GM13976 (cell line): Measurements from ENCODE around the gene CSMD2.

Experiments used
- DNase-seq: peaks from one replicate; pipeline ENCODE4 v3.0.0; 2012; ENCODE audit warnings: low spot score
- in situ Hi-C: fragments of 300-500 bp; cut with MboI; formaldehyde crosslinking; loops from one replicate; pipeline ENCODE4 v1.12.0; 2022; ENCODE audit warnings: low sequenced_read_pairs, mixed read lengths, inconsistent platforms; ENCODE audit not compliant: unreplicated experiment
- TF ChIP-seq, protein P1 (sequence below): IDR thresholded peaks from 2 replicates; pipeline ENCODE4 v1.5.1; 2012; ENCODE audit warnings: borderline replicate concordance, mild to moderate bottlenecking; ENCODE audit not compliant: insufficient read depth; ENCODE audit errors: extremely low read depth, missing control alignments, control extremely low read depth

CSMD2 gene

DNA sequence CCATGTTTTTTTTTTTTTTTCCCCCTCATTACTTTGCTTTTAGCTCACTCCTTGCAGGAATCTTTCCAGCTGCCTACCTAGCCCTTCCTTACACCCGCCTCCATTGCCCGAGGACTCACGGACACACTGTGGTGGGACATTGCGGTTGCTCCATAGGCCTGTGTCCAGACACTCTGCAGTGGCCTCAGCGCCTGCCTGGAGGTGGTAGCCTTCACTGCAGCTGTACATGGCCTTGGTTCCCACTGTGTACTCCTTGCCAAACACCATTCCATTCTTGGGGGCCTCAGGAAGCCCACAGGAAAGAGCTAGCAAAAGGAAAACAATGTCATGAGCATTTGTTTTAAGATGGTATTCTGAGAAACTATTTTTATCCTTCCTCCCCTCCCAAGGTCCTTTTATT lies 592.6 kb downstream of the CSMD2 start:
- in situ Hi-C loops: no loop called here
- DNase-seq: no peak

GRCh38 chr1:33569331-33569730 lies 595.7 kb downstream of the CSMD2 start:
- TF ChIP-seq, protein P1, sequence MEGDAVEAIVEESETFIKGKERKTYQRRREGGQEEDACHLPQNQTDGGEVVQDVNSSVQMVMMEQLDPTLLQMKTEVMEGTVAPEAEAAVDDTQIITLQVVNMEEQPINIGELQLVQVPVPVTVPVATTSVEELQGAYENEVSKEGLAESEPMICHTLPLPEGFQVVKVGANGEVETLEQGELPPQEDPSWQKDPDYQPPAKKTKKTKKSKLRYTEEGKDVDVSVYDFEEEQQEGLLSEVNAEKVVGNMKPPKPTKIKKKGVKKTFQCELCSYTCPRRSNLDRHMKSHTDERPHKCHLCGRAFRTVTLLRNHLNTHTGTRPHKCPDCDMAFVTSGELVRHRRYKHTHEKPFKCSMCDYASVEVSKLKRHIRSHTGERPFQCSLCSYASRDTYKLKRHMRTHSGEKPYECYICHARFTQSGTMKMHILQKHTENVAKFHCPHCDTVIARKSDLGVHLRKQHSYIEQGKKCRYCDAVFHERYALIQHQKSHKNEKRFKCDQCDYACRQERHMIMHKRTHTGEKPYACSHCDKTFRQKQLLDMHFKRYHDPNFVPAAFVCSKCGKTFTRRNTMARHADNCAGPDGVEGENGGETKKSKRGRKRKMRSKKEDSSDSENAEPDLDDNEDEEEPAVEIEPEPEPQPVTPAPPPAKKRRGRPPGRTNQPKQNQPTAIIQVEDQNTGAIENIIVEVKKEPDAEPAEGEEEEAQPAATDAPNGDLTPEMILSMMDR: no peak
- no peak for DNase-seq
- in situ Hi-C loops: no loop called here

More for the DNA sequence above, 592.6 kb downstream of the CSMD2 start:
- TF ChIP-seq, protein P1: no peak

DNA sequence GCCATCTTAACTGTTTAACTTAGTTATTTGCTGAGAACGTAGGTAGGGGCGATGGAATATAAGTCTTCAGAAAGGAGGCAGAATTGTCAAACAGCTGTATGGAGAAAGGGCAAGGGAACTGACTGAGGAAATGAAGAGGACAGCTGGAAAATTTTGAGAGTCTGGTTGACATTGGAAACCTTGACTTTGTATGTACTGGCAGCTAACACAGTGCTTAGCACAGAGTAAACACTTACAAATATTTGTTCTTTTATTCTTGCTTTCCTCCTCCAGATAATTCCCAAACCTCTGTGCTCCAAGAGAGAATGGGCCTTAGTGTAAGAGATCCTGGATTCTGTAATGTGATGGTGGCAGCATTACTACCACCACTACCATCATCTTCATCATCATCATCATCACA lies 601.3 kb downstream of the CSMD2 start:
- DNase-seq: no peak
- in situ Hi-C loops: no loop called here

DNA sequence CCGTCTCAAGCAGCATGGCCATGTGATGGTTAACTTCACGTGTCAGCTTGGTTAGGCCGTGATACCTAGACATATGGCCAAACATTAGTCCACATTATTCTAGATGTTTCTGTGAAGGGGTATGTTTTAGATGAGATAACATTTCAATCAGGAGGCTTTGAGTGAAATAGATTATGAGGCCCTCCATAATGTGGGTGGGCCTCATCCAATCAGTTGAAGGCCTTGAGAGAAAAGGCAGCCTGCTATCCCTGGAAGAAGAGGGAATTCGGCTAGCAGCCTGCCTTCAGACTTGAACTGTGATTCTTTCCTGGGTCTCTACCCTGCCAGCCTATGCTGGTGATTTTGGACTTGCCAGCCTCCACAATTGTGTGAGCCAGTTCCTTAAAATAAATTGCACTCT lies 602.5 kb downstream of the CSMD2 start:
- TF ChIP-seq, protein P1: no peak
- DNase-seq: no peak
- in situ Hi-C loops: no loop called here

More for the DNA sequence above, 601.3 kb downstream of the CSMD2 start:
- TF ChIP-seq, protein P1: no peak

DNA sequence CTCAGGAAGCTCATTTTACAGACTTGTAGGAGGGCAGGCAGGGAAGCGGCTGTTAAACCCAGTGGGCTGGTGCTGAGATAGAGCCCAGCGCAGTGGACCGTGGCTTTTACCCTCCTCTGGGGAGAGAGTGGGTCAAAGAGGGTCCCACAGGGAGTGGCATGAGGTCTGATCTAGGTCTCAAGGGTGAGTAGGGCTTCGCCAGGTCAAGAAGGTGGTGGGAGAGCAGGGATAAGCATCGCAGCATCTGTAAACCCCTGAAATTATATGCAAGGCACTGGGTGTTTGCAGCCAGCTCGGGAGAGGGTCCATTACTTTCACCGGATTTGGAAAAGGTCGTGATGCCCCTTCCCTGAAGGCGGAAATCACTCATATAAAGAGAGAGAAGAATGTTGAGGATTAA lies 603.5 kb downstream of the CSMD2 start:
- in situ Hi-C loops: no loop called here
- TF ChIP-seq, protein P1: no peak
- DNase-seq: no peak

- TF ChIP-seq, protein P1: no peak
- in situ Hi-C loops: no loop called here
- no peak for DNase-seq
Observed at GRCh38 chr1:33560680-33561079, 604.4 kb downstream of the CSMD2 start.

DNA sequence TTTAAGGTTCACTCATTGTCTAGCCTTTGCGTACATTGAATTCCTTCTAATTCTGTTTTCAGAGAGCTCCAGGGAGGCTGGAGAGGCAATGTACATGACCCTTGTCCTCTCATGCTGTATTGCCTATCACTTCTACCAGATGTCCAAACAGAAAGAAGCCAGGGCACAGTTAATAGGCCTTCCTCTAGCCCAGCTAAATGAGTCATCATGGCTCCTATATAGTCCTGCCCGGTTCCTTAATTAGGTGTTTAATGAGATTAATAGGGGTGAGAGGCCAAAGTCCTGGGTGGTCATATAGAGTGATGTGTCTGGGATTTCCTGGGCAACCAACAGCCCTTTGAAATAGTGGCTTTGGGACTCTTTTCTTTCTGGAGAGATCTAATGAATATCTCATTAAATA lies 616.3 kb downstream of the CSMD2 start:
- no peak for DNase-seq
- TF ChIP-seq, protein P1: no peak
- in situ Hi-C loops: no loop called here
